Neuronal stem cell (in vitro differentiated cells): ENCODE results near the gene HPX.

ENCODE experiments used
- DNase-seq: peaks from one replicate; pipeline ENCODE4 v3.0.0-alpha.2; 2013; ENCODE audit warnings: low spot score
- H2AFZ ChIP-seq: one replicate; pipeline ENCODE4 v1.6.1; 2013; ENCODE audit warnings: mild to moderate bottlenecking, low read length, inconsistent platforms
- H2AK5ac ChIP-seq: 2 replicates; pipeline ENCODE4 v1.6.1; 2013; ENCODE audit warnings: low read depth, mild to moderate bottlenecking, inconsistent platforms, low read length, moderate library complexity, mixed read lengths
- H2BK120ac ChIP-seq: 2 replicates; pipeline ENCODE4 v1.6.1; 2013; ENCODE audit warnings: low read depth, mild to moderate bottlenecking, inconsistent platforms, low read length, moderate library complexity, mixed read lengths
- H2BK12ac ChIP-seq: one replicate; pipeline ENCODE4 v1.6.1; 2013; ENCODE audit warnings: low read length, inconsistent platforms
- H2BK15ac ChIP-seq: 2 replicates; pipeline ENCODE4 v1.6.1; 2013; ENCODE audit warnings: mild to moderate bottlenecking, low read length, inconsistent platforms, mixed read lengths
- H2BK5ac ChIP-seq: one replicate; pipeline ENCODE4 v1.6.1; 2013; ENCODE audit warnings: inconsistent platforms, mild to moderate bottlenecking, low read length, moderate library complexity
- H3K14ac ChIP-seq: one replicate; pipeline ENCODE4 v1.6.1; 2013; ENCODE audit warnings: low read length, inconsistent platforms
- H3K18ac ChIP-seq: 2 replicates; pipeline ENCODE4 v1.6.1; 2013; ENCODE audit warnings: low read length, inconsistent platforms
- H3K23ac ChIP-seq: 2 replicates; pipeline ENCODE4 v1.6.1; 2013; ENCODE audit warnings: low read depth, mild to moderate bottlenecking, mixed read lengths, low read length, inconsistent platforms; ENCODE audit not compliant: poor library complexity
- H3K27ac ChIP-seq: replicated peaks from 3 replicates; pipeline ENCODE4 v1.5.1; 2013; ENCODE audit warnings: low read length, inconsistent platforms
- H3K27me3 ChIP-seq, 3 experiments: 2 replicates each; pipeline ENCODE4 v1.6.1; 2013; ENCODE audit warnings: low read length in 3 of 3, mild to moderate bottlenecking in 2 of 3, inconsistent platforms in 1 of 3, low read depth in 1 of 3, mixed read lengths in 1 of 3, moderate library complexity in 1 of 3; ENCODE audit not compliant: control insufficient read depth in 3 of 3, insufficient read depth in 3 of 3
- H3K36me3 ChIP-seq, 2 donors: replicated peaks in 1 of 2; 2 replicates each; pipeline ENCODE4 v1.6.1; 2013; ENCODE audit warnings: low read length in 2 of 2; ENCODE audit not compliant: control insufficient read depth in 2 of 2, insufficient read depth in 2 of 2
- H3K4ac ChIP-seq: 2 replicates; pipeline ENCODE4 v1.6.1; 2013; ENCODE audit warnings: inconsistent platforms, mild to moderate bottlenecking, low read length, moderate library complexity
- H3K4me1 ChIP-seq, 2 donors: 1 replicate in 1 of 2; 2 replicates in 1 of 2; pipeline ENCODE4 v1.6.1; 2013; ENCODE audit warnings: low read length in 2 of 2, low read depth in 1 of 2; ENCODE audit not compliant: control insufficient read depth in 2 of 2, insufficient read depth in 1 of 2
- H3K4me2 ChIP-seq: one replicate; pipeline ENCODE4 v1.6.1; 2013; ENCODE audit warnings: mild to moderate bottlenecking, low read length, inconsistent platforms; ENCODE audit not compliant: insufficient read depth, poor library complexity, severe bottlenecking
- H3K4me3 ChIP-seq, 2 donors: 2 replicates each; pipeline ENCODE4 v1.5.1; 2013; ENCODE audit warnings: low read length in 2 of 2, mild to moderate bottlenecking in 2 of 2, inconsistent platforms in 1 of 2, moderate library complexity in 1 of 2
- H3K79me1 ChIP-seq: one replicate; pipeline ENCODE4 v1.6.1; 2013; ENCODE audit warnings: low read depth, mild to moderate bottlenecking, inconsistent platforms, low read length, moderate library complexity
- H3K9ac ChIP-seq: one replicate; pipeline ENCODE4 v1.6.1; 2013; ENCODE audit warnings: mild to moderate bottlenecking, low read depth, low read length, inconsistent platforms; ENCODE audit not compliant: poor library complexity
- H3K9me3 ChIP-seq, 2 donors: replicated peaks in 1 of 2; 2 replicates each; pipeline versions ENCODE3 to v1.6.1; 2013; ENCODE audit warnings: low read length in 2 of 2, mild to moderate bottlenecking in 2 of 2, inconsistent platforms in 1 of 2, low read depth in 1 of 2, mixed read lengths in 1 of 2, moderate library complexity in 1 of 2; ENCODE audit not compliant: control insufficient read depth in 2 of 2, insufficient read depth in 1 of 2
- H4K8ac ChIP-seq: one replicate; pipeline ENCODE4 v1.6.1; 2013; ENCODE audit warnings: low read depth, mild to moderate bottlenecking, inconsistent platforms, low read length, moderate library complexity
- H4K91ac ChIP-seq: one replicate; pipeline ENCODE4 v1.6.1; 2013; ENCODE audit warnings: low read length, low read depth, mild to moderate bottlenecking, inconsistent platforms; ENCODE audit not compliant: poor library complexity
- WGBS, 2 donors: extraction: QIAGEN DNeasy Blood & Tissue Kit; methylation state at CpG; one replicate each; pipeline ENCODE4 v1.1.7; 2013; ENCODE audit warnings: missing lambda C conversion rate in 2 of 2, mixed read lengths in 1 of 2; ENCODE audit not compliant: insufficient read length in 2 of 2, insufficient replicate concordance in 1 of 2; ENCODE audit errors: extremely low coverage in 2 of 2; 5-methylcytosine and 5-hydroxymethylcytosine counted together

HPX gene

DNA sequence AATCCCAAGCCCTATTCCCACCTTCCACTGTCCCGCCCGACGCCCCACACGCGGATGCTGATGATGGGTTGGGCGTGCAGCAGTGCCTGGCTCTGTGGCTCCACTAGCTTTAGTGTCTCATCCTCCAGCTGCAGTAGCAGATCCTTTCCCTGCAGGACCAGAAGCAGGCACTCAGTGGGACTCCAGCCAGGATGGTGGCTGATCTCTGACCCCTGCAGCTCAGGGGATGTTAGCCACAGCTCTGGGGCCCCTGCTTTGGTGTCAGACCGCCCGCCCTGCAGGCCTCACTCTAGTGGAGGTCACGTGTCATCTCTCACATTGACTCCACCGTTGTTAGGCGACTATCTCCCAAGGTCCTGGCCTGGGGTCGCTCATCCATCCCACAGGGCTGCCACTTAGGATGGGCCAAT lies 38.7 kb downstream of the HPX start:
- WGBS, 2 donors = no CpG with 5 or more reads among the region's 12 CpGs

DNA sequence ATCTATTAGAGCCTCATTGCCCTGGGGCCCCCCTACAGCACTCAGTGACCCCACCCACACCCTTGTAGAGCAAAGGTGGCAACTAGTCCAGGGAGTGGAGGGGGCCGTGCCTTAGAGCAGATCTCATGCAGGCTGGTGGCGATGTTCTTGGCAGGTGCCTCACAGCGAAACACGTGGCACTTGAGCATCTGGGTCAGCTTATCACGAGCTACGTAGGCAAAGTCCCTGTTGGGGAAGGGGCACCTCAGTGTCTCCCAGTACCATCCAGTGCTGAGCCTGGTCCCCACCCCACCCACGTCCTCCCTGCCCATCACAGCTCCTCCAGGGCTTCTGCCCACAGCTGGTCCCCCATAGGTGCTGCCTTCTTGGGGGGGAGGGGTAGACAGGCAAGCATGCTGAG lies 39.3 kb downstream of the HPX start:
- Histone ChIP-seq H2BK120ac (no peak overlapping the region), H3K4me1 (peaks cover 16 to 35% of the 10 kb centered on the region in 2 donors), H2BK12ac (no peak overlapping the region), H3K27me3 (no peaks in the 10 kb centered on the region), H4K8ac (no peak overlapping the region), H3K14ac (no peak overlapping the region), H2AFZ (no peak overlapping the region), H3K23ac (peak overlapping the region; percentile 18), H3K4ac (no peak overlapping the region), H3K79me1 (peaks cover 11% of the 10 kb centered on the region), H3K9ac (peak overlapping the region; percentile 45), H3K36me3 (peaks cover 33 to 47% of the 10 kb centered on the region in 2 donors), H3K4me2 (no peak overlapping the region), H3K4me3 (no peak overlapping the region), H3K18ac (no peak overlapping the region), H2BK15ac (no peak overlapping the region), H2BK5ac (no peak overlapping the region), H3K27ac (no peak overlapping the region), H3K9me3 (no peaks in the 10 kb centered on the region), H2AK5ac (no peak overlapping the region), H4K91ac (no peak overlapping the region)
- DNase-seq = no peak
- no CpG with 5 or more reads among the region's 7 CpGs for WGBS, 2 donors

More for the DNA sequence above, 38.7 kb downstream of the HPX start:
- Histone ChIP-seq H3K27ac (no peak overlapping the region), H4K91ac (no peak overlapping the region), H3K27me3 (no peaks in the 10 kb centered on the region), H3K79me1 (peaks cover 11% of the 10 kb centered on the region), H2BK5ac (no peak overlapping the region), H3K4ac (no peak overlapping the region), H2AFZ (no peak overlapping the region), H4K8ac (no peak overlapping the region), H3K4me1 (peaks cover 16 to 37% of the 10 kb centered on the region in 2 donors), H2AK5ac (no peak overlapping the region), H3K9ac (peak overlapping the region; percentile 6), H2BK15ac (no peak overlapping the region), H3K14ac (no peak overlapping the region), H3K4me3 (no peak overlapping the region), H2BK120ac (no peak overlapping the region), H3K4me2 (no peak overlapping the region), H2BK12ac (no peak overlapping the region), H3K9me3 (no peaks in the 10 kb centered on the region), H3K36me3 (peaks cover 33 to 44% of the 10 kb centered on the region in 2 donors), H3K18ac (no peak overlapping the region), H3K23ac (peak overlapping the region; percentile 7)
- DNase-seq = no peak

DNA sequence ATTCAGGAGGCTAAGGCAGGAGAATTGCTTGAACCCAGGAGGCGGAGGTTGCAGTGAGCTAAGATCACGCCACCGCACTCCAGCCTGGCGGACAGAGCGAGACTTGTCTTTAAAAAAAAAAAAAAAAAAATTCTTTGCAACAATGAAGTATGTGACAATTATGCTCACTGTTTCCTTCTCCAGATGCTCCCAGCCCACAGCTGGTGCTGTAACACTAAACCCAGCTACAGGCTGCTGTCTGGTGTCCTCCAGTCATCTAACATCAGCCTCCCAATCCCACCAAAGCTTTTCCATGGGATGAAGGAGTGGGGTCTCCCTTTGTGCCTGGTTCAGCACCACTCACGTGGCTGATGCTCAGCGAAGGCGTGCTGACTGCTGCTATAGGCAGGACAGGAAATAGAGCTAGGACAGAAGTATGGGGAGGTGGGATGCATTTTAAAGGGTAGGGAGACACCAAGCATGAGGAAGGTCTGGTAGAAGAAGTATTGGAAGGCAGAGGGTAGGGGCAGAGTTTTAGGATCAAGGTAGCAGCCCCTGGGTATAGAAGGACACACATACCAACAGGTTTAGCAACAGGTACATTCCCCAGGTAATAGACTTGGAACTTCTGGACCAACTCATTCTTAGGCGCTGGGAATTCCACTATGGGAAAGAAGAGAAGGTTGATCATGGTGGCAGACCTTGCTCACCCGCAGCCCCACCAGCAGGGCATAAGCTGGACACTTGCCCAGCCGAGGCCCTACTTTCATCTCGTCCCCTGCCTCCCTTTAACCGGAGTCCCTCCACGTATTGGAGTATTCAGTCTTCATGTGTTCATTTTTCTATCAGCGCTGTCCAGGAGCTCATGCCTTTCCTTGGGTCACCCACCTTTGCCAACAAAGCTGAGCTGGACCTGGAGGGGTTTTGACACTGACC lies 40.1 kb downstream of the HPX start:
- H2AFZ ChIP-seq = no peak overlapping the region
- no peak overlapping the region for H2BK15ac ChIP-seq
- H2BK12ac ChIP-seq = no peak overlapping the region
- H2BK5ac ChIP-seq = no peak overlapping the region
- H3K4me3 ChIP-seq = no peak overlapping the region
- H3K36me3 ChIP-seq = peaks cover 35 to 49% of the 10 kb centered on the region in 2 donors
- peaks cover 16 to 32% of the 10 kb centered on the region in 2 donors for H3K4me1 ChIP-seq
- no peak overlapping the region for H3K23ac ChIP-seq
- no peak overlapping the region for H3K27ac ChIP-seq
- no CpG with 5 or more reads among the region's 15 CpGs for WGBS, 2 donors
- no peak overlapping the region for H4K8ac ChIP-seq
- no peaks in the 10 kb centered on the region for H3K27me3 ChIP-seq
- H4K91ac ChIP-seq = no peak overlapping the region
- no peak for DNase-seq
- no peak overlapping the region for H3K4me2 ChIP-seq
- no peak overlapping the region for H2BK120ac ChIP-seq
- no peak overlapping the region for H2AK5ac ChIP-seq
- H3K14ac ChIP-seq = no peak overlapping the region
- no peak overlapping the region for H3K18ac ChIP-seq
- no peaks in the 10 kb centered on the region for H3K9me3 ChIP-seq
- no peak overlapping the region for H3K4ac ChIP-seq
- H3K9ac ChIP-seq = peak overlapping the region; percentile 45
- peaks cover 11% of the 10 kb centered on the region for H3K79me1 ChIP-seq

DNA sequence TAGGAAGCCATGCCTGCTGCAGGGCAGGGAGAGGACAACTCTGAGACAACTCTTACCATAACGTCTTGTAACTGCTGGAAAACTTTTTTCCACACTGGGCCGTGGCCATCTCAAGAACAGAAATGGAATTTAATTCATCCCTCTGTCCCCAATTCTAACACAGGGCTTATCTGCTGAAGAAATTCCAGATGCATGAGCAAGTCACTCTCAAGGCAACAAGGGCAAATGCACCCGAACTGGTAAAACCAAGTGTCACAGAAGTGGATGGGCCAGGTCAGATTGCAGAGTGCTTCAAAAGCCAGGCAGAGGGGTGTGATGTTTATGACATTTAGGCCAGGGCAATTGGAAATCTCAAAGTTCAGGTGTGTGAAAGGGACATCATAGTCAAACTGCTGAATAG lies 43.2 kb downstream of the HPX start:
- no CpG with 5 or more reads among the region's 3 CpGs for WGBS, 2 donors

More for the DNA sequence above, 43.2 kb downstream of the HPX start:
- H3K79me1 ChIP-seq = peaks cover 3% of the 10 kb centered on the region
- no peak overlapping the region for H3K18ac ChIP-seq
- no peak overlapping the region for H3K4me3 ChIP-seq
- no peak for DNase-seq
- H3K27ac ChIP-seq = no peak overlapping the region
- no peak overlapping the region for H2BK120ac ChIP-seq
- H4K8ac ChIP-seq = no peak overlapping the region
- H2AK5ac ChIP-seq = no peak overlapping the region
- H3K4me1 ChIP-seq = peaks cover 0 to 17% of the 10 kb centered on the region in 2 donors
- H3K14ac ChIP-seq = no peak overlapping the region
- H2BK15ac ChIP-seq = no peak overlapping the region
- H3K9me3 ChIP-seq = no peaks in the 10 kb centered on the region
- no peaks in the 10 kb centered on the region for H3K27me3 ChIP-seq
- H3K4ac ChIP-seq = no peak overlapping the region
- no peak overlapping the region for H3K23ac ChIP-seq
- no peak overlapping the region for H2BK5ac ChIP-seq
- no peak overlapping the region for H2AFZ ChIP-seq
- no peak overlapping the region for H2BK12ac ChIP-seq
- peaks cover 28 to 47% of the 10 kb centered on the region in 2 donors for H3K36me3 ChIP-seq
- no peak overlapping the region for H3K4me2 ChIP-seq
- no peak overlapping the region for H4K91ac ChIP-seq
- no peak overlapping the region for H3K9ac ChIP-seq
